ENCODE measurements around the gene USP17L27.

DNA sequence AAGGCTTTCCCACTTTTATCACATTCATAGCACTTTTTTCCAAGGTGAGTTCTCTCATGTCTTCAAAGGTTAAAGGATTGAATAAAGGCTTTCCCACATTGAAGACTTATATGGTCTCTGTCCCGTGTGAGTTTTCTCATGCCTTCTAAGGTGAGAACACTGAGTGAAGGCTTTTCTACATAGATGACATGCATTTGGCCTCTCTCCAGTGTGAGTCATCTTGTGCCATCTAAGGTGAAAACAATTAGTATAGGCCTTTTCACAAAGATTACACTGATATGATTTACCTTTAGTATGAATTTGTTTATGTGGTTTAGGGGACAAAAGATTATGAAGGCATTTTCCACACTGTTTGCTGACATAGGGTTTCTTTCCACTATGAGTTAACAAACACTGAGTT, 40.2 kb downstream of the USP17L27 start:
- TF ChIP-seq, protein P1, sequence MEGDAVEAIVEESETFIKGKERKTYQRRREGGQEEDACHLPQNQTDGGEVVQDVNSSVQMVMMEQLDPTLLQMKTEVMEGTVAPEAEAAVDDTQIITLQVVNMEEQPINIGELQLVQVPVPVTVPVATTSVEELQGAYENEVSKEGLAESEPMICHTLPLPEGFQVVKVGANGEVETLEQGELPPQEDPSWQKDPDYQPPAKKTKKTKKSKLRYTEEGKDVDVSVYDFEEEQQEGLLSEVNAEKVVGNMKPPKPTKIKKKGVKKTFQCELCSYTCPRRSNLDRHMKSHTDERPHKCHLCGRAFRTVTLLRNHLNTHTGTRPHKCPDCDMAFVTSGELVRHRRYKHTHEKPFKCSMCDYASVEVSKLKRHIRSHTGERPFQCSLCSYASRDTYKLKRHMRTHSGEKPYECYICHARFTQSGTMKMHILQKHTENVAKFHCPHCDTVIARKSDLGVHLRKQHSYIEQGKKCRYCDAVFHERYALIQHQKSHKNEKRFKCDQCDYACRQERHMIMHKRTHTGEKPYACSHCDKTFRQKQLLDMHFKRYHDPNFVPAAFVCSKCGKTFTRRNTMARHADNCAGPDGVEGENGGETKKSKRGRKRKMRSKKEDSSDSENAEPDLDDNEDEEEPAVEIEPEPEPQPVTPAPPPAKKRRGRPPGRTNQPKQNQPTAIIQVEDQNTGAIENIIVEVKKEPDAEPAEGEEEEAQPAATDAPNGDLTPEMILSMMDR (IDR thresholded peaks at IDR 0.05; ENCODE audit: borderline replicate concordance, extremely low read depth, low read length, poor library complexity, severe bottlenecking) = no peak
- no peak for TF ChIP-seq EZH2 (IDR thresholded peaks at IDR 0.05; ENCODE audit: borderline replicate concordance, low read depth, low read length, severe bottlenecking)
